Trophoblast cell (in vitro differentiated cells and primary cell): ENCODE measurements around the gene ANP32E.

Experiments
- DNase-seq, 2 donors: peaks; one replicate each; pipeline ENCODE4 v3.0.0-alpha.2; 2016
- H2AFZ ChIP-seq: 2 replicates; pipeline ENCODE4 v1.6.1; 2013; ENCODE audit warnings: low read length, moderate library complexity, mild to moderate bottlenecking; ENCODE audit not compliant: insufficient read depth, poor library complexity
- H2AK5ac ChIP-seq: 2 replicates; pipeline ENCODE4 v1.6.1; 2013; ENCODE audit warnings: mild to moderate bottlenecking, low read length
- H2BK120ac ChIP-seq: 2 replicates; pipeline ENCODE4 v1.6.1; 2013; ENCODE audit warnings: low read length, mild to moderate bottlenecking, moderate library complexity; ENCODE audit not compliant: insufficient read depth, poor library complexity
- H2BK12ac ChIP-seq: 2 replicates; pipeline ENCODE4 v1.6.1; 2013; ENCODE audit warnings: mild to moderate bottlenecking, low read length, moderate library complexity
- H2BK5ac ChIP-seq: 2 replicates; pipeline ENCODE4 v1.6.1; 2013; ENCODE audit warnings: low read length, low read depth, moderate library complexity, mild to moderate bottlenecking; ENCODE audit not compliant: poor library complexity
- H3K14ac ChIP-seq: 2 replicates; pipeline ENCODE4 v1.6.1; 2013; ENCODE audit warnings: mild to moderate bottlenecking, low read length
- H3K18ac ChIP-seq: 2 replicates; pipeline ENCODE4 v1.6.1; 2013; ENCODE audit warnings: mild to moderate bottlenecking, low read length
- H3K23ac ChIP-seq: 2 replicates; pipeline ENCODE4 v1.6.1; 2013; ENCODE audit warnings: low read length
- H3K27ac ChIP-seq: 2 replicates; pipeline ENCODE4 v1.5.1; 2013; ENCODE audit warnings: low read depth, mild to moderate bottlenecking, inconsistent platforms, low read length, moderate library complexity
- H3K27me3 ChIP-seq: 2 replicates; pipeline ENCODE4 v1.6.1; 2013; ENCODE audit warnings: inconsistent platforms, mild to moderate bottlenecking, low read length, moderate library complexity; ENCODE audit not compliant: insufficient read depth
- H3K36me3 ChIP-seq, 2 experiments: 1 replicate in 1 of 2; 2 replicates in 1 of 2; pipeline ENCODE4 v1.6.1; 2013; ENCODE audit warnings: low read length in 2 of 2, mild to moderate bottlenecking in 2 of 2, moderate library complexity in 1 of 2; ENCODE audit not compliant: insufficient read depth in 2 of 2, control insufficient read depth in 1 of 2
- H3K4ac ChIP-seq: 2 replicates; pipeline ENCODE4 v1.6.1; 2013; ENCODE audit warnings: low read depth, mild to moderate bottlenecking, low read length, moderate library complexity
- H3K4me1 ChIP-seq, 2 experiments: 1 replicate in 1 of 2; 2 replicates in 1 of 2; pipeline ENCODE4 v1.6.1; 2013; ENCODE audit warnings: low read length in 2 of 2, mild to moderate bottlenecking in 2 of 2, moderate library complexity in 1 of 2; ENCODE audit not compliant: insufficient read depth in 2 of 2, control insufficient read depth in 1 of 2
- H3K4me2 ChIP-seq: 2 replicates; pipeline ENCODE4 v1.6.1; 2013; ENCODE audit warnings: inconsistent platforms, mild to moderate bottlenecking, low read length, moderate library complexity
- H3K4me3 ChIP-seq: 2 replicates; pipeline ENCODE4 v1.5.1; 2013; ENCODE audit warnings: mild to moderate bottlenecking, low read depth, low read length, inconsistent platforms
- H3K79me1 ChIP-seq: one replicate; pipeline ENCODE4 v1.6.1; 2013; ENCODE audit warnings: low read length
- H3K79me2 ChIP-seq: 2 replicates; pipeline ENCODE4 v1.6.1; 2013; ENCODE audit warnings: low read length, mild to moderate bottlenecking; ENCODE audit not compliant: control insufficient read depth, insufficient read depth, poor library complexity
- H3K9ac ChIP-seq: 2 replicates; pipeline ENCODE4 v1.6.1; 2013; ENCODE audit warnings: mild to moderate bottlenecking, low read length
- H3K9me3 ChIP-seq: 2 replicates; pipeline ENCODE4 v1.6.1; 2013; ENCODE audit warnings: low read depth, mild to moderate bottlenecking, control low read depth, inconsistent platforms, low read length; ENCODE audit not compliant: insufficient read depth
- H4K12ac ChIP-seq: 2 replicates; pipeline ENCODE4 v1.6.1; 2013; ENCODE audit warnings: low read depth, mild to moderate bottlenecking, low read length, moderate library complexity
- H4K8ac ChIP-seq: 2 replicates; pipeline ENCODE4 v1.6.1; 2013; ENCODE audit warnings: low read depth, mild to moderate bottlenecking, low read length, moderate library complexity
- H4K91ac ChIP-seq: one replicate; pipeline ENCODE4 v1.6.1; 2013; ENCODE audit warnings: low read depth, mild to moderate bottlenecking, low read length, moderate library complexity
- WGBS: extraction: QIAGEN DNeasy Blood & Tissue Kit; methylation state at CpG from one replicate; pipeline ENCODE4 v1.1.7; 2013; ENCODE audit warnings: missing lambda C conversion rate; ENCODE audit not compliant: insufficient read length, insufficient coverage; ENCODE audit errors: extremely low coverage; 5-methylcytosine and 5-hydroxymethylcytosine counted together

Gene ANP32E

GRCh38 chr1:150269451-150269850 lies 33.5 kb upstream of the ANP32E start:
- Histone ChIP-seq H2BK120ac (no peak overlapping the region), H3K4me1 (peaks cover 5 to 6% of the 10 kb centered on the region in 2 experiments)
- WGBS: no CpG with 5 or more reads among the region's 10 CpGs

GRCh38 chr1:150268705-150269403 lies 32.9 kb upstream of the ANP32E start, which contains the start of gene APH1A:
Gene APH1A, minus strand, starts transcription at chr1:150269016. Its CDS starts 206 bp downstream, at chr1:150268810.
- H3K14ac ChIP-seq: peak within 1 kb of the TSS; percentile 87
- peak within 1 kb of the TSS; percentile 88 for H3K4me2 ChIP-seq
- no peak within 1 kb of the TSS for H2BK12ac ChIP-seq
- peak within 1 kb of the TSS; percentile 68 for H4K12ac ChIP-seq
- H3K4me1 ChIP-seq: peaks cover 5 to 6% of the 10 kb centered on the region in 2 experiments
- peak; percentile 88 to 91 for DNase-seq
- peak within 1 kb of the TSS; percentile 84 for H4K91ac ChIP-seq
- no peaks in the 10 kb centered on the region for H3K9me3 ChIP-seq
- H2AFZ ChIP-seq: peak within 1 kb of the TSS; percentile 77
- no peak within 1 kb of the TSS for H3K23ac ChIP-seq
- peak within 1 kb of the TSS; percentile 86 for H3K18ac ChIP-seq
- peaks cover 13 to 25% of the 10 kb centered on the region in 2 experiments for H3K36me3 ChIP-seq
- peak within 1 kb of the TSS; percentile 65 for H2BK5ac ChIP-seq
- peak within 1 kb of the TSS; percentile 92 for H3K4ac ChIP-seq
- peak within 1 kb of the TSS; percentile 97 for H3K9ac ChIP-seq
- H3K27ac ChIP-seq: peak within 1 kb of the TSS; percentile 51
- WGBS: no CpG with 5 or more reads among the region's 49 CpGs
- H3K79me2 ChIP-seq: peaks cover 10% of the 10 kb centered on the region
- H3K4me3 ChIP-seq: peak within 1 kb of the TSS; percentile 95
- peak within 1 kb of the TSS; percentile 36 for H2AK5ac ChIP-seq
- no peaks in the 10 kb centered on the region for H3K27me3 ChIP-seq
- H2BK120ac ChIP-seq: peak within 1 kb of the TSS; percentile 62
- H3K79me1 ChIP-seq: peaks cover 5% of the 10 kb centered on the region
- H4K8ac ChIP-seq: peak within 1 kb of the TSS; percentile 92

More at GRCh38 chr1:150269451-150269850, 33.5 kb upstream of the ANP32E start:
- Histone ChIP-seq H3K9ac (no peak overlapping the region), H3K79me1 (peaks cover 5% of the 10 kb centered on the region), H2AK5ac (no peak overlapping the region), H2BK5ac (no peak overlapping the region), H3K4me2 (peak overlapping the region; percentile 88), H3K14ac (no peak overlapping the region), H3K36me3 (peaks cover 13 to 24% of the 10 kb centered on the region in 2 experiments), H3K27ac (peak overlapping the region; percentile 12), H2BK12ac (no peak overlapping the region), H3K79me2 (peaks cover 10% of the 10 kb centered on the region), H2AFZ (no peak overlapping the region), H3K4me3 (no peak overlapping the region), H3K23ac (no peak overlapping the region), H3K9me3 (no peaks in the 10 kb centered on the region), H4K12ac (peak overlapping the region; percentile 32), H3K27me3 (no peaks in the 10 kb centered on the region), H3K4ac (no peak overlapping the region), H3K18ac (no peak overlapping the region), H4K8ac (peak overlapping the region; percentile 73), H4K91ac (no peak overlapping the region)
- no peak for DNase-seq

- Histone ChIP-seq H3K27me3 (no peaks in the 10 kb centered on the region), H3K9ac (peak overlapping the region; percentile 97), H3K14ac (peak overlapping the region; percentile 87), H2AK5ac (peak overlapping the region; percentile 36), H3K4me1 (peaks cover 5 to 6% of the 10 kb centered on the region in 2 experiments), H3K4ac (peak overlapping the region; percentile 92), H3K79me1 (peaks cover 5% of the 10 kb centered on the region), H2BK120ac (peak overlapping the region; percentile 62), H4K8ac (peak overlapping the region; percentile 92), H3K4me3 (peak overlapping the region; percentile 95), H2BK5ac (peak overlapping the region; percentile 65), H3K79me2 (peaks cover 10% of the 10 kb centered on the region), H3K27ac (peak overlapping the region; percentile 51), H2BK12ac (no peak overlapping the region), H4K12ac (peak overlapping the region; percentile 68), H3K18ac (peak overlapping the region; percentile 86), H2AFZ (peak overlapping the region; percentile 77), H3K23ac (no peak overlapping the region), H3K4me2 (peak overlapping the region; percentile 88), H3K9me3 (no peaks in the 10 kb centered on the region), H3K36me3 (peaks cover 13 to 25% of the 10 kb centered on the region in 2 experiments), H4K91ac (peak overlapping the region; percentile 84)
- no CpG with 5 or more reads among the region's 21 CpGs for WGBS
- peak; percentile 18 to 45 for DNase-seq
Observed at GRCh38 chr1:150268340-150268704, 32.4 kb upstream of the ANP32E start.

GRCh38 chr1:150267896-150268295 lies 32.0 kb upstream of the ANP32E start:
- Histone ChIP-seq H3K4me3 (peak overlapping the region; percentile 95), H3K79me1 (peaks cover 5% of the 10 kb centered on the region), H3K4ac (peak overlapping the region; percentile 92), H3K14ac (no peak overlapping the region), H4K91ac (peak overlapping the region; percentile 84), H2BK120ac (no peak overlapping the region), H4K8ac (peak overlapping the region; percentile 92), H3K4me1 (peaks cover 5 to 6% of the 10 kb centered on the region in 2 experiments), H3K18ac (no peak overlapping the region), H3K36me3 (peaks cover 13 to 25% of the 10 kb centered on the region in 2 experiments), H4K12ac (peak overlapping the region; percentile 8), H3K9ac (peak overlapping the region; percentile 97), H3K27ac (no peak overlapping the region), H3K23ac (no peak overlapping the region), H2BK12ac (no peak overlapping the region), H3K27me3 (no peaks in the 10 kb centered on the region), H2AFZ (no peak overlapping the region), H3K79me2 (peaks cover 10% of the 10 kb centered on the region), H2AK5ac (no peak overlapping the region), H3K4me2 (peak overlapping the region; percentile 88), H3K9me3 (no peaks in the 10 kb centered on the region), H2BK5ac (no peak overlapping the region)
- no peak for DNase-seq
- no CpG with 5 or more reads among the region's 6 CpGs for WGBS
